Loucy (cell line): ENCODE data around the gene SYT2.

Experiments
- CTCF ChIP-seq: fragments of 200-600 bp; sonication (generic); conservative IDR thresholded peaks from 2 replicates; pipeline ENCODE4 v1.5.1; 2014; ENCODE audit warnings: mild to moderate bottlenecking, antibody characterized with exemption, low read length
- EZH2phosphoT487 ChIP-seq: fragments of 200-600 bp; IDR thresholded peaks from 2 replicates; pipeline ENCODE4 v1.6.1; 2018; ENCODE audit warnings: antibody characterized with exemption, mild to moderate bottlenecking, moderate library complexity, borderline replicate concordance

- TF ChIP-seq CTCF (no peak), EZH2phosphoT487 (no peak)
These were observed 134.2 kb downstream of the SYT2 start for GRCh38 chr1:202575918-202576653.
